ENCODE results near the gene ZNF862.

The ZNF862 gene

GRCh38 chr7:149838224-149838991, at the start of gene ZNF862:
Gene ZNF862 (plus strand): TSS chr7:149838375. CDS start chr7:149838612, 237 bp downstream.
- DNase-seq = peak; percentile 98

GRCh38 chr7:149789101-149789500, 49.1 kb upstream of the ZNF862 start:
- DNase-seq = no peak

- peak; percentile 11 for DNase-seq
These were observed 48.0 kb upstream of the ZNF862 start for GRCh38 chr7:149790146-149790548.

GRCh38 chr7:149790754-149791360, 47.3 kb upstream of the ZNF862 start:
- DNase-seq = no peak

- no peak for DNase-seq
These were observed 46.6 kb upstream of the ZNF862 start for GRCh38 chr7:149791411-149792219.

GRCh38 chr7:149792220-149792595, 46.0 kb upstream of the ZNF862 start:
- DNase-seq = no peak

DNA sequence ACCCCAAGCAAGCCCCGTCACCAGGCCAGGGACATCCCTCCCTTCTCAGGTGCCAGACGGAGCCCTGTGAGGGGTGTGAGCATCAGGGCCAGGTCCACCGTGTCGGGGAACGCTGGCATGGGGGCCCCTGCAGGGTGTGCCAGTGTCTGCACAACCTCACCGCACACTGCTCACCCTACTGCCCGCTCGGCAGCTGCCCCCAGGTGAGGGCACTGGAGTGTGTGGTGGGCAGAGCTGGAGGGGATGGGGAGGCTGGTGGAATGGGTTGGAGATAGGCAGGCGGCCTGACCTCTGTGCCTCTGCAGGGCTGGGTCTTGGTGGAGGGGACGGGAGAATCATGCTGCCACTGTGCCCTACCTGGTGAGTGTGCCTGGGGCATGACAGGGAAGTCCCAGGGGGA, 44.9 kb upstream of the ZNF862 start:
- no peak for DNase-seq

DNA sequence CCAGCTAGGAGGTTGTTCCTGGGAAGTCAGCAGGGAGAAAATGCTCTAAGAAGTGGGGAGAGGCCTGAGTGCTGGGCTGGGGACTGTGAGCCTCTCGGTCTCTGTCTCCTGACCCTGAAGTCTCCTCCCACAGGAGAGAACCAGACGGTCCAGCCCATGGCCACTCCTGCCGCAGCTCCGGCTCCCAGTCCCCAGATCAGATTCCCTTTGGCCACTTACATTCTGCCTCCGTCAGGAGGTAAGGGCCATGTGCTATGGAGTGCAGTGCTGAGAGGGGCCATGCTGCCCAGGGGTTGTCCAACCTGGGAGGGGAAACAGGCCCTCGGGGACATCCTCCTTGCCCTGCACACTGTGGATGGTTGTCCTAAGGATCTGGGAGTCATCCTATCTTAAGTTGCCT, 43.5 kb upstream of the ZNF862 start:
- no peak for DNase-seq

DNA sequence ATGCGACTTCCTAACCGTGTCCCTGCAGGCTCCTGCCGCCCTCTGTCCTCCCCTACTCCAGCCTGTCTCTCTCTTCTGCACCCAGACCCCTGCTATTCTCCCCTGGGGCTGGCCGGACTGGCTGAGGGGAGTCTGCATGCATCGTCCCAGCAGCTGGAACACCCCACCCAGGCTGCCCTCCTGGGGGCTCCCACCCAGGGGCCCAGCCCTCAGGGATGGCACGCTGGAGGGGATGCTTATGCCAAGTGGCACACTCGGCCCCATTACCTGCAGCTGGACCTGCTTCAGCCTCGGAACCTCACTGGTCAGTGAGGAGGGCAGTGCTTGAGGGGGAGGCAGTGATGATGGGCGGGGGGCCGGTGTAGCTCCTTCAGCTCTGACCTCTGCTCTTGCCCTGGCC, 43.0 kb upstream of the ZNF862 start:
- DNase-seq = no peak

GRCh38 chr7:149796287-149796860, 41.8 kb upstream of the ZNF862 start:
- DNase-seq = no peak

DNA sequence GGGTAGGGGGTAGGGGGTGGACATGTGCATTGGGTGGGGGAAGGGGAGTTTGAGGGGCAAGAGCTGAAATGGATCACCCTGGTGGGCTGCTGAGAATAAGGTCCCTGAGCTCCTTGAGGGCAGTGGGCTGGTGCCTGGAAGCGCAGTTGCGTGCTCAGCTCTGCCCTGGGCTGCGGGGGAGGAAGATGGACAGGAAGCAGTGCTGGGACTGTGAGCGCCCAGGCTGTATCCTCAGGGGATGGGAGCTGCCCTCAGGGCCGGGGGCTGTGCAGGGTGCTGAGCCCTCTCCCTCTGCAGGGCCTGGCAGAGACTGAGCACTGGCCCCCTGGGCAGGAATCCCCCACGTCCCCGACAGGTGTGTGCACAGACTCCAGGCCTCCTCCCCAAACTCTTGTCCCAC, 40.4 kb upstream of the ZNF862 start:
- no peak for DNase-seq

DNA sequence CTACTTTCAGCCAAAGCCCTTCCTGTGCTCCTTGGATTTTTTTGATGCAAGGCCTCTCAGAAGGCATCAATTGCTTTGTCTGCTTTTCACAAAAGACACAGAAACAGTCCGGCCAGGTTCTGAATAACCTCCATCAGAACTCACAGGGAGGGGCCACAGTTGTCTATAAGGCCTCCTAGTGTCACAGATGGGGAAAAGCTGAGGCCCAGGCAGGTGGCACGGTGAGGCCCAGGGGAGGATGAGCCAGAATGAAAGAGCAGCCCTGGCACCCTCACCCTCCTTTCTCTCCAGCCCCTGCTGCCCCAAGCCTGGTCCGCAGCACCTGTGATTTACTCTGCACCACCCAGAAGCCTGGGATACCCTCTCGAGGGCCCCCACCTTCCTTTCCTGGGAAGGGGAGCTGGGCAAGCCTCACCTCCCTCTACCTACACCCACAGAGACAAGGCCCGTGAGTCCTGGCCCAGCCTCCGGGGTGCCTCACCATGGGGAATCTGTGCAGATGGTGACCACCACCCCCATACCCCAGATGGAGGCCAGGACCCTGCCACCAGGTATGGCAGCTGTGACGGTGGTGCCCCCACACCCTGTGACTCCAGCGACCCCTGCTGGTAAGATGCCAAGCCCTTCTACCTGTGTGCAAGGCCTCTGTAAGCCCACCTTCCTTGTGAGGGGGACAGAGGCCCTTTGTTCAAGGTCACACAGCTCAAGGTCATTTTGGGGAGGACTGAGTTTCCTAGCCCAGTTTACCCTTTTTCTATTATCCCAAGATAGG, 38.6 kb upstream of the ZNF862 start:
- DNase-seq = peak; percentile 16

- DNase-seq = no peak
These were observed 38.0 kb upstream of the ZNF862 start for GRCh38 chr7:149800169-149800555.

DNA sequence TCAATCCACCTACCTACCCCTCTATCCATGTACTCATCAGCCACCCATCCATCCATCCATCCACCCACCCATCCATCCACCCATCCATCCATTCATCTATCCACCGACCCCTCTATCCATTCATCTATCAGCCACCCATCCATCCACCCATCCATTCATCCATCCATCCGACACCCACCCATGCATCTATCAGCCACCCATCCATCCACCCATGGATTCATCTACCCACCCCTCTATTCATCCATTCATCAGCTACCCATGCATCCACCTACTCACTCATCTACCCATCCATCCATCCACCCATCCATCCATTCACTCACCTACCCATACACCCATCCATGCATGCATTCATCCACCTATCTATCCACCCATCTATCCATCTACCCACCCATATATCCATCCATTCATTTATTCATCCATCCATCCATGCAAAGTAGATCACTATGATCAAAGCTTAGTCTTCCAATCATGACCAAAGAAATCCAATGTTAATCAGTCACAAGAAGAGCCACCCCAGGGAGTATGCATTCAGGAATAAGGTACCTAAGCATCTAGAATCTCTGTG, 37.1 kb upstream of the ZNF862 start:
- DNase-seq = no peak

DNA sequence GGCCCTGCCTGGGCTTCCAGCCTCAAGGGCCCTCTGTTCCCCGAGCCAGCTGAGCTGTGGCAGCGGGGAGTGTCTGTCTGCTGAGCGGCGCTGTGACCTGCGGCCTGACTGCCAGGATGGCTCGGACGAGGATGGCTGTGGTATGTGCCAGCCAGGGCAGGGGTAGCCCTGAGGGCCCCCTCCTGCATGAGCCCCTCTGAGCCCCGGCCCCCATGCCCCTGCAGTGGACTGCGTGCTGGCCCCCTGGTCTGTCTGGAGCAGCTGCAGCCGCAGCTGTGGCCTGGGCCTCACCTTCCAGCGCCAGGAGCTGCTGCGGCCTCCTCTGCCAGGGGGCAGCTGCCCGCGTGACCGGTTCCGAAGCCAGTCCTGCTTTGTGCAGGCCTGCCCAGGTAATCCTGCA, 36.4 kb upstream of the ZNF862 start:
- DNase-seq = no peak

GRCh38 chr7:149802966-149803365, 35.2 kb upstream of the ZNF862 start:
- DNase-seq = no peak

DNA sequence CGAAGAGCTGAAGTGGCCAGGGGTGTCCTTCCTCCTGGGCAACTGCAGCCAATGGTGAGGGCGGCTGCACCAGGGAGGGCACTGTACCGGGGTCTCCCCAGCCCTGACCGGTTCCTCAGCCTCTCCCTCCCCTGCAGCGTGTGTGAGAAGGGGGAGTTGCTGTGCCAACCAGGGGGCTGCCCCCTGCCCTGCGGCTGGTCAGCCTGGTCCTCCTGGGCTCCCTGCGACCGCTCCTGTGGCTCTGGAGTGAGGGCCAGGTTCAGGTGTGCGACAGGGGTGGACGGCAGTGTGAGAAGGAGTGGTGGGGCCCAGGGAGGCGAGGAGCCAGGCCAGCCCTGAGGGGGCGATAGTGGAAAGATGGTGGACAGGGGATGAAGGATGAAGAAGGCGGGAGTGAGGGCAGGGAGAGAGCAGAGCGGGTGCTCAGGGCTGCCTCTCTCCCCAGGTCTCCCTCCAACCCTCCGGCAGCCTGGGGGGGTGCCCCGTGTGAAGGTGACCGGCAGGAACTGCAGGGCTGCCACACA, 34.6 kb upstream of the ZNF862 start:
- DNase-seq = no peak

DNA sequence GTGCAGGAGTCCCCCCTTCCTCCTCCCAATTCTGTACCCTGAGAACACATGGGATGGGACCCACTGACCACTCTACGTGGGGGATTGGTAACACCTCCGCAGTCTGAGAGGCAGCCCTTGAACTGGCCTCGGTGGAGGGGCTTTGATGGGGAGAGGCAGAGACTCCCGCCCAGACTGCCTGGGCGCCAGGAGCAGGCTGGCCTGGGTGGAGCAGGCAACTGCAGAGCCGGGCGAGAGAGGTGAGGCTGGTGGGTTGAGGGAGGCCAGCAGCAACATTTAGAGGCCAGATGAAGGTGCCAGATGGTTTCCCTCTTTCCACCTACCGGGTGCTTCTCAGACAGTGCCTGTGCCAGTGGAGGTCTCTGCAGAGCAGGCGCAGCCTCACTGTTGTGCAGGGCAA, 34.1 kb upstream of the ZNF862 start:
- no peak for DNase-seq

DNA sequence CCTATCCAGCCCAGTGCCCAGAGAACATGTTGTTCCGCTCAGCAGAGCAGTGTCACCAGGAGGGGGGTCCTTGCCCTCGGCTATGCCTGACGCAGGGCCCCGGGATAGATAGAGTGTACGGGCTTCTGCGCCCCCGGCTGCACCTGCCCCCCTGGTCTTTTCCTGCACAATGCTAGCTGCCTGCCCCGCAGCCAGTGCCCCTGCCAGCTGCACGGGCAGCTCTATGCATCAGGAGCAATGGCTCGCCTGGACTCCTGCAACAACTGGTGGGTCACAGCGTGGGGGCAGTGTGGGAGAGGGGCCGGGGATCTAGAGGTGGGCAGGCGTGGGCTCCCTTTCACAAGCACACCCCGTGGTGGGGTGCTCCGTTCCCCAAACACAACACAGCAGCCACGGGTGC, 31.4 kb upstream of the ZNF862 start:
- DNase-seq = no peak

DNA sequence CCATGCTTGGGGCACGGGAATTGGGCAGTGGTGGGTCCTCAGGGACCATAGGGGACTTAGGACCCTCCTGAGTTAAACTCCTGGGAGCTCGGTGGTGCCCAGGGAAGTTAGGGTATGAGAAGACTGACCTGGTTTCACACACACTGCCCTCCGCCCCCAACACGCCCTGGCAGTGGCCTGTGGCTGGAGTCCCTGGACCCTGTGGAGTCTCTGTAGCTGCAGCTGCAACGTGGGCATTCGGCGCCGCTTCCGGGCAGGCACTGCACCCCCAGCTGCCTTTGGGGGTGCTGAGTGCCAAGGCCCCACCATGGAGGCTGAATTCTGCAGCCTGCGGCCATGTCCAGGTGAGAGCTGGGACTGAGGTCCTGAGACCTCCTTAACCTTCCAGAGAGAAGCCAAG, 29.9 kb upstream of the ZNF862 start:
- no peak for DNase-seq

- no peak for DNase-seq
These were observed 29.0 kb upstream of the ZNF862 start for GRCh38 chr7:149809215-149809614.

- no peak for DNase-seq
These were observed 27.0 kb upstream of the ZNF862 start for GRCh38 chr7:149811221-149811620.

Data from NCI-H146 (cell line).